HG02870 (cell line): Measurements from ENCODE around the gene CGRRF1.

Experiments used
- ATAC-seq: cut with Tn5 transposase; IDR thresholded peaks from one replicate; pipeline ENCODE4 v1.9.1; 2021; ENCODE audit warnings: mild to moderate bottlenecking, moderate library complexity; ENCODE audit not compliant: unreplicated experiment

CGRRF1 gene, protein sequence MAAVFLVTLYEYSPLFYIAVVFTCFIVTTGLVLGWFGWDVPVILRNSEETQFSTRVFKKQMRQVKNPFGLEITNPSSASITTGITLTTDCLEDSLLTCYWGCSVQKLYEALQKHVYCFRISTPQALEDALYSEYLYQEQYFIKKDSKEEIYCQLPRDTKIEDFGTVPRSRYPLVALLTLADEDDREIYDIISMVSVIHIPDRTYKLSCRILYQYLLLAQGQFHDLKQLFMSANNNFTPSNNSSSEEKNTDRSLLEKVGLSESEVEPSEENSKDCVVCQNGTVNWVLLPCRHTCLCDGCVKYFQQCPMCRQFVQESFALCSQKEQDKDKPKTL

GRCh38 chr14:54509546-54510501 is at the start of gene CGRRF1:
Gene CGRRF1, plus strand, starts transcription at chr14:54509906. Its CDS starts 54 bp downstream, at chr14:54509960.
- ATAC-seq = peak; percentile 97

GRCh38 chr14:54462048-54462447 is 47.7 kb upstream of the CGRRF1 start:
- ATAC-seq = no peak

DNA sequence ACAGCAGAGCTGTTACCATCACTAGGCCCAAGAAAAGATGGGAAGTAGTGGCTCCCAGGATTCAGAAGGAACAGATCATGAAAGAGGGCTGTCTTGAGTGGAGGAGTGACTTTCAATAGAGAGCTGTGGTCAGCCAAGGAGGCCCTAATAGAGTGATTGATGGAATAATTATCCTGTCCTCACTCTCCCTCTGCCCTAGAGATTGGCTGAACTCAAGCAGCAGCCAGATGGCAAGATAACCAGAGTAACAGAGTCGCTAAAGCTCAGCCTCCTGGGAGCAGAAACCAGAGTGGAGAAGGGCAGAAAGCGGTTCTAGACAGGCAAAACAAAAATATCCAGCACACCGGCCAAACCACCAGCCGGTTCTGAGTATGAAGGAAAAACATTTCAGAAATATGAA is 44.1 kb upstream of the CGRRF1 start:
- no peak for ATAC-seq

- ATAC-seq = no peak
These were observed 42.4 kb upstream of the CGRRF1 start for GRCh38 chr14:54467280-54467679.

DNA sequence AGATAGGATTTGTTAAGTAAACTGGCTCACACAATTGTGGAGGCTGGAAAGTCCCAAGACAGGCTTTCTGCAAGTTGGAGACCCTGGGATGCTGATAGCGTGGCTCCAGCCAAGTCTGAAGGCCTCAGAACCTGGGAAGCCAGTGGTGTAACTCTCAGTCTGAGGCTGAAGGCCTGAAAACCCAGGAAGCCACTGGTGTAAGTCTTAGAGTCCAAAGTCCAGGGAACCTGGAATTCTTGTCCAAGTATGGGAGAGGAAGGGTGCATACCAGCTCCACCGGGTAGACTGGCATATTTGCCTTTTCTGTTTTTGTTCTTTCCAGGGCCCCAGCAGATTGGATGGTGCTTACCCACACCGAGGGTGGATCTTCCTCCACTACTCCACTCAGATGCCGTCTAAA is 39.0 kb upstream of the CGRRF1 start:
- ATAC-seq = no peak

- no peak for ATAC-seq
These were observed 38.1 kb upstream of the CGRRF1 start for GRCh38 chr14:54471641-54472040.

- ATAC-seq = no peak
These were observed 37.4 kb upstream of the CGRRF1 start for GRCh38 chr14:54472315-54472714.

- no peak for ATAC-seq
These were observed 35.4 kb upstream of the CGRRF1 start for GRCh38 chr14:54474232-54474793.

GRCh38 chr14:54475187-54475899 is 34.4 kb upstream of the CGRRF1 start:
- ATAC-seq = no peak

DNA sequence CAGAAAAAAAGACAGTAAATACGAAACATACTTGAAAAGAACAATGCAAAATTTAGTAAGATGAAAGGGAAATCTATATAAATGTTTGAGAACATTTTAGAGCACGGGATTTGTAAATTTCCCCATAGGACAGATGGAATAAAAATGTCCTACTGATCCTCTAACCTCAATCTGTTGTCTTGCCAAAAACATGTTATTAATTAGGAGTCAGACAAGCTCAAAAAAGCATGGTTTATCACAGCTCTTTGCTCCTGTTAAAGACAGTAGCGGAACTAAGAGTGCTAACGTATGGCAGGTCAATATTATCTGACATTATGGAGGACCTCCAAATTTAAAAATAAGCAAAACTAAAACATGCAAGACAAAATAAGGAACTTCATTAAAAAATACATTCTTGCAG is 33.8 kb upstream of the CGRRF1 start:
- no peak for ATAC-seq

DNA sequence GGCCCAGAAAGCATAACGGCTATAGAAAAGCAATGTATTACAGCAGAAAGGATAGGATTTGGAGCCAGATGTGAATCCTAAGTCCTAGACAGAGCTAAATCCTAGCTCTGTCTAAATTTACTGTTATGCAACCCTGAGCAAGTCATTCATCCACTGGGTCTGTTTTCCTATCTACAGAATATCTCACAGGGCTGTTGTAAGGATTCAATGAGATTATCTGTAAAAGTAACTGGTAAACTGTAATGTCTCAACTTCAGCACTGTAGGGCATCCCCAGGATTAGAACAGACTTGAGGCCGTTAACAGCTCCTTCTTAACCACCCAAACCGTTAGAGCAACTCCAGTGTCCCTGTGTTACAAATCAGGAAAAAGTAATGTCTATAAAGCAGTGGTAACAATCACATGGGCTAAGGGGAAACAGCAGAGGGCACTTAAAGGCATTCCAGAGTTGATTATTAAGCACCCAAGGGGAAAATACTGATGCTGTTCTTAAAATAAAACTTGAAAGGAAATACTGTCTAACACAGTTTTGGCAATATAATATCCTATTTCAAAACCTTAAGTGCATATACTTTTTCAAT is 31.0 kb upstream of the CGRRF1 start:
- no peak for ATAC-seq

GRCh38 chr14:54480830-54481562 is 28.7 kb upstream of the CGRRF1 start:
- ATAC-seq = no peak

DNA sequence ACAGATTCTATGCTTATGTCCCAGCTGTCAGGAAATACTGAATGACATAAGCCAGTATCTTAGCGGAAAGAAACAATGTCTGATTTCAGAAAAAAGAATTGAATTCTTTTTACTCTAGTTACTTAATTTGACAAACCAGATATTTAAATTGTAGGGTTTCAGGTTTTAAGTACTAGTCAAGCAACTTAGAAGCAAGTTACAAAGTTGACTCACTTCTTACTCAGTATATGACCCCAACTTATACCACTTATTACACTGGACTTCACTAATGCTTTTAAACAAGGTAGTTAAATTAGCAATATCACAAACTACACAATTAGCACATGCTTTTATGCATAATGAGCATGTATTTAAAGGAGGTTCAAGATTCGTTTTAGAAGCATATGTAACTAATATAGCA is 28.0 kb upstream of the CGRRF1 start:
- ATAC-seq = no peak

DNA sequence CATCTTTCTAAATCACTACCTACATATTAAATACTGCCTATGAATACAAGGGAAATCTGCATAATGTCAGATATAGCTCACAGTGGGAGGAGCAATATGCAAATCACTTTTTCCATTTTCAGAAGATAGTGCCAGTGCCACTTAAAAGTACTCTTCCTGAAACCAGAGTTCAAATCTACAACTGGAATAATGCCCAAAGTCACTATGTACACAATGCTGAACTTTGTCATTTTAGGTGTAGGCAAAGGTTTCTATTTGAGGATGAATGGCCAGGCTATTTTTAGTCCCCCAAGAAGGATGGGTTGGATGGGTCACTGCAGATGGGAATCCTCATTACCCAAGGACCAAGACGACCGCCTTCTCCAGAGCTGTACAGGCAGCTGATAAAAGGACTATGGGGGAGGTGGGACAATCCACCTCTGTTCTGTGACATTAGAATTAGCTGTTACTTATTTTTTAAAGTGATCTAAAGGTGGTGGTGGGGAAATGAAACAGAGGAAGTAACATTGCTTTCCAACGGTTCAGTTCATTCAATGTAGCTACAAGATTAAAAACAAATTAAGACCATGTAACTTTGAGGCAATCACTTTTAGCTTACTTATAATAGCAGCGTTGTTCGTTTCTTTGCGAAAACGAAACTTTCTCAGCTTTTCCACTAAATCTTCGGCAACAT is 26.5 kb upstream of the CGRRF1 start:
- no peak for ATAC-seq

DNA sequence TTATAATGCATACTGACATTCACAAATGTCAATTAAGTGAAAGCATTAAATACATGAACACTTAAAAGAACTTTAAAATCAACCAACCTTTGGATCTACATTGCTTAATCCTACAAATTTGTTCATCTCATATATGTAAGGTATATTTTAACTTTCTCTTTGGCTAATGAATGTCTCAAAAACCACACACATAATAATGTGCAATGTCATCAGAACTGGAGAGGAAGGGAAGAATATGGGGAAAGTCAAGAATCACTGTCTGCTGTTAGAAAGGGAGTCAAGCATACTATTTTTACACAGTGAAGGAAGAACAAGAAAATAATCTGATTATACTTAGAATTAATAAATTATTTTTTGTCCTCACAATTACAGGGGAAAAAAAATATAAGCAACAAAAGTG is 25.9 kb upstream of the CGRRF1 start:
- ATAC-seq = no peak

DNA sequence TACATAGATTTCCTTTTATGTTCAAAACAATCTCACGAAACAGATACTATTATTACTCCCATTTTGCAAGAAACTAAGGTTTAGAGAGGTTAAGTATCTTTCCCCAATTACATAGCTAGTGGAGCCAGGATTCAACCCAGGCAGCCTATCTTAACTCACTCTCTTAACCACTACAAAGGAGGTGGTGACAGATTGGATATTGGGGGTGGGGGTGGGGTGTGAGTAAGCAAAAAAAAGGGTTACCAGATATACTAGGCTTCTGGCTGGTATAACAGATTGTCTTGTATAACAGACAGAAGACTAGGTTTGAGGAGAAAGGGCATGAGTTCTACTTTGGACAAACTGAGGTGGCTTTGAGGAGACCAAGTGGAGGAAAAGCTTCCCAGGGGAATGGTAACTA is 23.0 kb upstream of the CGRRF1 start:
- ATAC-seq = no peak

- ATAC-seq = no peak
These were observed 21.9 kb upstream of the CGRRF1 start for GRCh38 chr14:54487771-54488170.

DNA sequence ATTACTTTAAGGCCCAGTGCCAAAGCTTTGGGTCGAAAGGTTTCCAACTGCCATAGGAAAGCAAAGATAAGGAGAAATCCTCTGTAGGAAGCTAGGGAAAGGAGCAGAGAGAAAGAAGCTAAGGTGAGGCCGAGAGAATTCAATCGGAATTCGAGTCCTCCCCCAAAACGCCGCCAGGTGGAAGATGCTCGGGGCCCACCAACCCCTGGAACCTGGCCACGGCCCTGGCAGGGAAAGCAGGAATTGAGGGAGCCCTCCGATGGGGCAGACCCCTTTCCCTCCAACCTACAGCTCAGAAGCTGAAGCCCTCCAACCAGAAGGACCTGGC is 21.4 kb upstream of the CGRRF1 start:
- ATAC-seq = no peak

DNA sequence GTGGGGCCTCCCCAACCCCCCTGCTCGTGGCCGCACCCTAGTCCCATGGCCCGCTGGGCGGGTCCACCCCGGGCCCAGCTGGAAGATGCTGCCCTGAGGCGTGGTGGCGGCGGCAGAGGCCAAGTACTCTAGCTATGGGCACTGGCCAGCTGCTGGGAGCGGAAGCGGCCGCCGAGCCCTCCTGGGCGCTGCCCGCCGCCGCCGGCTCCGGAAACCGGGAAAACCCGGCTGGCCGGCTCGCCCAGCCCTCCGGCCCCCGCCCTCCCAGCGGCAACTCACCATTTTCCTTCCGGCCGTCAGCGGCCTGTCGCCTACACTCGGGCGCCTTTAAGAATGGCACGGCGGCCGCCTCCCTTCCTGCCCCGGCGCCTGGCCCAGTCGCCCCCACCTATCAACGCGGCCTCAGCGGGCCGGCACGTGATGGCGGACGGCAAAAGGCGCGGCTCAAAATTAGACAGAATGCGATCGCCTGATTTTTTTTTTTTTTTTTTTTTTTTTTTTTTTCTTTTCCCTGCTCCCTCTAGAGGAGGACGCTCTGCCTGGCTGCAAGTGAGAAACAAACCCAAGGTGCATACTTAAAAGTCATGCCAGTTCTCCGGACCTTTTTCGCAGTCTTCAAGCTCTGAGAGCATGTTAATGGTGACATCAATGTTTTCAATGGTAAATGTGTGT is 20.9 kb upstream of the CGRRF1 start, which contains the start of gene GMFB:
Gene GMFB, minus strand, starts transcription at position 335 of the 672 bp plus-strand sequence. Its CDS starts 53 bp downstream, at position 282.
- ATAC-seq = peak; percentile 88
